ENCODE data around the gene BCKDHA.

Gene BCKDHA

DNA sequence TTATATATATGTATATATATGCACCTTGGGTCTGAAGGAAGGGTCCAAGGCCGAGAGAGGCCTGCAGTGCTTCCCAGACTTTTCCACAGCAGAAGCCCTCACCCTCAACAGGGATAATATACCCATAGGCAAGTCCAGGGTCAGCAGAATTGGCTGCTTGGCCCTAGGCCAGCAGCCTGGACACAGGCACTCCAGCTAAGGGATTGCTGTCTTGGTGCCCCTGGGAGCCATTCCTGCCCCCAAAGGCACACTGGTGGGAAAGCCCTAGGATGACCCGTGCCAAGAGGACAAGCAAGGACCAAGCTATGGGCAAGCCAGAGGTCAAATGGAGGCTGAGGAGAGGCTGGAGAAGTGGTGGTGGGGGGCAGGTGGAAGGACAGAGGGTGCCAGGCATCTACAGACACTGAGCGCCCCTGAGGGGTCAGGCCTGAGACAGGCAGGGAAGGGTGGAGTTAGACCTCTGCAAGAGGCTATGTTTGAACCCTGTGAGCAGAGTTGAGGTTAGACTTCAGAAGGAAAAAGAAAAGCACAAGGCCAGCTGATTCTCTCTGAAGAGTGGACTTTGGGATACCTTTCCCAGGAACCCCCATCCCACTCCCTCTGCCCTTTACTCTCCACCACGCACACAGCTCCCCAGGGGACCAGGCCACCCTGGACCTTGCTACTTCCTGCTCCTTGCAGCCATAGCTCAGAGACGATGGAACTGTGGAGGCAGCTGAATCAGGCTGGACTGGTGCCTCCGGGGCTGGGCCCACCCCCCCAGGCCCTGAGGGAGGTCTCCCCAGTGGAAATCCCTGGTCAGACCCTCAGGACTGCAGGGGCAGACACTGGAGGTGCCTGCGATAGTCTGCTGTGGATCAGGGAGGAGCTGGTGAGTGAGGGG, 45.1 kb downstream of the BCKDHA start, which contains the start of gene ERICH4:
ERICH4 (plus strand) TSS at position 684 of the 883 bp plus-strand sequence; CDS start at position 698, 14 bp downstream.
- Histone ChIP-seq H3K9me3 (ENCODE audit: insufficient read depth, low read length) (no peaks in the 10 kb centered on the region), H3K79me2 (ENCODE audit: insufficient read depth, low read length) (peaks cover 11% of the 10 kb centered on the region), H3K27me3 (ENCODE audit: low read length) (no peaks in the 10 kb centered on the region), H2AFZ (ENCODE audit: low read depth, low read length, severe bottlenecking) (no peak within 1 kb of the TSS), H3K36me3 (ENCODE audit: low read length) (no peaks in the 10 kb centered on the region), H3K27ac (ENCODE audit: low read depth, low read length) (no peak within 1 kb of the TSS), H3K9me2 (replicated peaks; ENCODE audit: insufficient read depth, low read length) (no peaks in the 10 kb centered on the region), H3F3A (ENCODE audit: insufficient read depth) (no peaks in the 10 kb centered on the region), H3K4me3 (ENCODE audit: insufficient read depth, low read length, poor library complexity, severe bottlenecking) (no peak within 1 kb of the TSS), H3K4me2 (ENCODE audit: low read depth, low read length, poor library complexity, severe bottlenecking) (no peak within 1 kb of the TSS), H4K20me1 (ENCODE audit: low read depth, low read length) (no peaks in the 10 kb centered on the region), H3K9ac (ENCODE audit: low read length) (no peak within 1 kb of the TSS)
- no peak for TF ChIP-seq EZH2phosphoT487 (conservative IDR thresholded peaks at IDR 0.05; ENCODE audit: low read length)
- TF ChIP-seq, protein P1, sequence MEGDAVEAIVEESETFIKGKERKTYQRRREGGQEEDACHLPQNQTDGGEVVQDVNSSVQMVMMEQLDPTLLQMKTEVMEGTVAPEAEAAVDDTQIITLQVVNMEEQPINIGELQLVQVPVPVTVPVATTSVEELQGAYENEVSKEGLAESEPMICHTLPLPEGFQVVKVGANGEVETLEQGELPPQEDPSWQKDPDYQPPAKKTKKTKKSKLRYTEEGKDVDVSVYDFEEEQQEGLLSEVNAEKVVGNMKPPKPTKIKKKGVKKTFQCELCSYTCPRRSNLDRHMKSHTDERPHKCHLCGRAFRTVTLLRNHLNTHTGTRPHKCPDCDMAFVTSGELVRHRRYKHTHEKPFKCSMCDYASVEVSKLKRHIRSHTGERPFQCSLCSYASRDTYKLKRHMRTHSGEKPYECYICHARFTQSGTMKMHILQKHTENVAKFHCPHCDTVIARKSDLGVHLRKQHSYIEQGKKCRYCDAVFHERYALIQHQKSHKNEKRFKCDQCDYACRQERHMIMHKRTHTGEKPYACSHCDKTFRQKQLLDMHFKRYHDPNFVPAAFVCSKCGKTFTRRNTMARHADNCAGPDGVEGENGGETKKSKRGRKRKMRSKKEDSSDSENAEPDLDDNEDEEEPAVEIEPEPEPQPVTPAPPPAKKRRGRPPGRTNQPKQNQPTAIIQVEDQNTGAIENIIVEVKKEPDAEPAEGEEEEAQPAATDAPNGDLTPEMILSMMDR (IDR thresholded peaks at IDR 0.05; ENCODE audit: insufficient read depth, low read length, poor library complexity, severe bottlenecking) = no peak

DNA sequence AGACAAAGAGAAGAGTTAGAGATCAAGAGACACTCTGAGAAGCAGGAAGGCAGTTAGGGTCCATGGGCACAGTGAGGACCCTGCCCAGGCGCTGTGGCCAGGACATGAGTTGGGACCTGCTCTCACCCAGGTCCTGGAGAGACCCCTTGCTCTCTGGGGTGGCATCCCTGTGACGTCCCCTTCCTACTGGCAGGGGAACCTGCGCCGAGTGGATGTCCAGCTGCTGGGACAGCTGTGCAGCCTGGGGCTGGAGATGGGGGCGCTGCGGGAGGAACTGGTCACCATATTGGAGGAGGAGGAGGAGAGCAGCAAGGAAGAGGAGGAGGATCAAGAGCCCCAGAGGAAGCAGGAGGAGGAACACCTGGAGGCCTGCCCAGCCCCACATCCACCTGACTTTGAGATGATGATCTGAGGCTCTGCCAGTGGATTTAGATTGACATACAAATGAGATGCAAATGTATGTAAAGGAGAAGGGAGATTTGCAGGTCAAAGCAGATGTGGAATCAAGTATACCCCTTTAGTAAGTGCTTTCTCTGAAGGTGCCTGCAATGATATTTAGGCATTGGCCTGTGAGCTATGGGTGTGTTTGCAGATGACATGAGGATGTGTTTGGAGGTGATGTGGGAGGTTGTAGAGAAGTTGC, 46.3 kb downstream of the BCKDHA start:
- TF ChIP-seq EZH2phosphoT487 (conservative IDR thresholded peaks at IDR 0.05; ENCODE audit: low read length) = no peak
- TF ChIP-seq, protein P1 (IDR thresholded peaks at IDR 0.05; ENCODE audit: insufficient read depth, low read length, poor library complexity, severe bottlenecking) = no peak
- Histone ChIP-seq H3K27me3 (ENCODE audit: low read length) (no peaks in the 10 kb centered on the region), H3K9me3 (ENCODE audit: insufficient read depth, low read length) (no peaks in the 10 kb centered on the region), H4K20me1 (ENCODE audit: low read depth, low read length) (no peaks in the 10 kb centered on the region), H3K27ac (ENCODE audit: low read depth, low read length) (no peak overlapping the region), H3F3A (ENCODE audit: insufficient read depth) (no peaks in the 10 kb centered on the region), H3K36me3 (ENCODE audit: low read length) (no peaks in the 10 kb centered on the region), H3K79me2 (ENCODE audit: insufficient read depth, low read length) (peaks cover 5% of the 10 kb centered on the region), H3K4me3 (ENCODE audit: insufficient read depth, low read length, poor library complexity, severe bottlenecking) (no peak overlapping the region), H3K4me2 (ENCODE audit: low read depth, low read length, poor library complexity, severe bottlenecking) (no peak overlapping the region), H3K9ac (ENCODE audit: low read length) (no peak overlapping the region), H3K9me2 (replicated peaks; ENCODE audit: insufficient read depth, low read length) (no peaks in the 10 kb centered on the region), H2AFZ (ENCODE audit: low read depth, low read length, severe bottlenecking) (no peak overlapping the region)

DNA sequence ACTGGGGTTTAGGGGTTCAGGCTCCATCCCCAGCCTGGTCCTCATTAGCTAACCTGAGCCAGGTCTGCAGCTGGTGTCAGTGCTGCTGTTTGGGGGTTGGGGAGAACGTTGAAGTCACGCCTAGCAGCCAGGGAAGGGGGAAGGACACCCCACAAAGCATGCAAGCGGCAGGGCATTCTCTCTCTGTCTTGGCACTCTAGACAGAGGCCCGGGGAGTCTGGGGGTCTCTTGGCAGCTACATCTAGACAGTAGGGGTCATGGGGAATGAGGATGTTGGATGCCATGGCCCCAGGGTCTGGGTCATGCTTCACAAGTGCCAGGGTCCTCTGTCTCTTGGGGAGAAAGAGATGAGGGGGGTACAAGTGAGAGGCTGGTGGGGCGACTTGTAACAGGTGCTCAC, 48.0 kb downstream of the BCKDHA start:
- no peak overlapping the region for H2AFZ ChIP-seq (ENCODE audit: low read depth, low read length, severe bottlenecking)
- no peaks in the 10 kb centered on the region for H3K79me2 ChIP-seq (ENCODE audit: insufficient read depth, low read length)
- no peak for TF ChIP-seq EZH2phosphoT487 (conservative IDR thresholded peaks at IDR 0.05; ENCODE audit: low read length)
- TF ChIP-seq, protein P1 (IDR thresholded peaks at IDR 0.05; ENCODE audit: insufficient read depth, low read length, poor library complexity, severe bottlenecking) = no peak
- H3K9ac ChIP-seq (ENCODE audit: low read length) = no peak overlapping the region
- H3K27ac ChIP-seq (ENCODE audit: low read depth, low read length) = no peak overlapping the region
- H3K27me3 ChIP-seq (ENCODE audit: low read length) = no peaks in the 10 kb centered on the region
- H3K9me3 ChIP-seq (ENCODE audit: insufficient read depth, low read length) = no peaks in the 10 kb centered on the region
- H3K4me3 ChIP-seq (ENCODE audit: insufficient read depth, low read length, poor library complexity, severe bottlenecking) = no peak overlapping the region
- no peaks in the 10 kb centered on the region for H3K36me3 ChIP-seq (ENCODE audit: low read length)
- no peak overlapping the region for H3K4me2 ChIP-seq (ENCODE audit: low read depth, low read length, poor library complexity, severe bottlenecking)
- H4K20me1 ChIP-seq (ENCODE audit: low read depth, low read length) = no peaks in the 10 kb centered on the region
- H3K9me2 ChIP-seq (replicated peaks; ENCODE audit: insufficient read depth, low read length) = no peaks in the 10 kb centered on the region
- H3F3A ChIP-seq (ENCODE audit: insufficient read depth) = no peaks in the 10 kb centered on the region
